SK-N-SH (cell line): ENCODE results near the gene CDK3. TPM values are rescaled to one million over a fixed set of nuclear protein-coding genes. Genes with fewer than 3 reads are reported as not detected.

Source experiments
- CTCF ChIA-PET: fragments of 300-600, 350-600 bp; formaldehyde crosslinking; extraction: SDS; loops from one replicate; lab custom pipeline; 2021; lab: Yijun Ruan, JAX
- POLR2A ChIA-PET: fragments of 350-600 bp; sonication (Branson Sonifier 250); formaldehyde crosslinking; extraction: SDS; loops from one replicate; lab custom pipeline; 2020; ENCODE audit warnings: antibody characterized with exemption, inconsistent platforms; lab: Yijun Ruan, JAX
- DNase-seq: peaks from one replicate; pipeline ENCODE4 v3.0.0; 2012
- H2AFZ ChIP-seq: fragments of 200-600 bp; sonication (generic); 2 replicates; pipeline ENCODE4 v1.8.1; 2016; ENCODE audit warnings: antibody characterized with exemption, mild to moderate bottlenecking, low read depth
- H3F3A ChIP-seq: fragments of 200-600 bp; sonication (generic); replicated peaks from 2 replicates; pipeline ENCODE3; 2016; ENCODE audit warnings: antibody characterized with exemption, mild to moderate bottlenecking; ENCODE audit not compliant: insufficient read depth
- H3K27ac ChIP-seq, 2 experiments: fragments of 200-500 bp in 1 of 2; fragments of 200-600 bp in 1 of 2; sonication (Bioruptor generic) in 1 of 2; sonication (generic), shearing (Covaris generic) in 1 of 2; 2 replicates each; pipeline versions ENCODE4 v1.5.1 to v1.6.1; 2014 to 2016; ENCODE audit warnings: low read depth in 2 of 2, inconsistent platforms in 1 of 2, low read length in 1 of 2, mild to moderate bottlenecking in 1 of 2, mixed read lengths in 1 of 2
- H3K27me3 ChIP-seq: fragments of 200-600 bp; sonication (generic), shearing (Covaris generic); 2 replicates; pipeline ENCODE4 v1.6.1; 2016; ENCODE audit warnings: mixed run types; ENCODE audit not compliant: insufficient read depth
- H3K36me3 ChIP-seq, 2 experiments: fragments of 200-500 bp in 1 of 2; fragments of 200-600 bp in 1 of 2; sonication (Bioruptor generic) in 1 of 2; sonication (generic) in 1 of 2; replicated peaks in 1 of 2; 2 replicates each; pipeline versions ENCODE3 to v1.5.1; 2014 to 2016; ENCODE audit warnings: low read length in 1 of 2, mild to moderate bottlenecking in 1 of 2; ENCODE audit not compliant: insufficient read depth in 2 of 2, control insufficient read depth in 1 of 2
- H3K4me1 ChIP-seq, 2 experiments: fragments of 200-500 bp in 1 of 2; fragments of 200-600 bp in 1 of 2; sonication (Bioruptor generic) in 1 of 2; sonication (generic), shearing (Covaris generic) in 1 of 2; 2 replicates each; pipeline versions ENCODE4 v1.5.1 to v1.6.1; 2014 to 2016; ENCODE audit warnings: low read depth in 1 of 2, low read length in 1 of 2, mixed run types in 1 of 2; ENCODE audit not compliant: insufficient read depth in 2 of 2, control insufficient read depth in 1 of 2
- H3K4me2 ChIP-seq: fragments of 200-600 bp; sonication (generic), shearing (Covaris generic); 2 replicates; pipeline ENCODE4 v1.6.1; 2017; ENCODE audit warnings: mixed run types
- H3K4me3 ChIP-seq, 2 experiments: fragments of 200-500 bp in 1 of 2; fragments of 200-600 bp in 1 of 2; sonication (Bioruptor generic) in 1 of 2; sonication (generic), shearing (Covaris generic) in 1 of 2; 2 replicates each; pipeline versions ENCODE4 v1.5.1 to v1.8.1; 2014 to 2016; ENCODE audit warnings: low read depth in 2 of 2, inconsistent platforms in 1 of 2, low read length in 1 of 2, mild to moderate bottlenecking in 1 of 2, mixed read lengths in 1 of 2, moderate library complexity in 1 of 2
- H3K79me2 ChIP-seq: fragments of 200-600 bp; sonication (generic); 2 replicates; pipeline ENCODE4 v1.8.1; 2017; ENCODE audit warnings: mild to moderate bottlenecking; ENCODE audit not compliant: insufficient read depth
- H3K9ac ChIP-seq: fragments of 200-600 bp; sonication (generic); 2 replicates; pipeline ENCODE4 v1.6.1; 2017; ENCODE audit warnings: mixed run types
- H3K9me2 ChIP-seq: fragments of 200-600 bp; sonication (generic); 2 replicates; pipeline ENCODE4 v1.6.1; 2017; ENCODE audit warnings: mixed run types
- H3K9me3 ChIP-seq: fragments of 200-600 bp; sonication (generic); 2 replicates; pipeline ENCODE4 v1.6.1; 2017; ENCODE audit warnings: mixed run types, mild to moderate bottlenecking, moderate library complexity
- H4K20me1 ChIP-seq: fragments of 200-600 bp; sonication (generic); 2 replicates; pipeline ENCODE4 v1.6.1; 2017; ENCODE audit warnings: mild to moderate bottlenecking, mixed run types; ENCODE audit not compliant: insufficient read depth
- SIN3A ChIP-seq: IDR thresholded peaks from 2 replicates; pipeline ENCODE4 v1.6.1; 2012; ENCODE audit warnings: low read depth, mild to moderate bottlenecking, low read length, moderate library complexity, borderline replicate concordance
- TCF12 ChIP-seq: IDR thresholded peaks from 2 replicates; pipeline ENCODE4 v1.4.0; 2012
- YY1 ChIP-seq: IDR thresholded peaks from 2 replicates; pipeline ENCODE4 v1.4.0; 2012; ENCODE audit warnings: low read depth, mild to moderate bottlenecking
- WGBS: methylation state at CpG from one replicate; pipeline ENCODE4 v1.1.6; 2017; ENCODE audit warnings: low lambda C conversion rate; 5-methylcytosine and 5-hydroxymethylcytosine counted together
- polyA plus RNA-seq, 3 experiments: library from polyadenylated mRNA; depleted of rRNA; stranded (reverse); fragments of >200 nt; gene quantifications; 2 replicates each; pipeline ENCODE4 v1.2.3, GENCODE V29; 2012
- TF ChIP-seq, protein P1 (sequence below): fragments of 200-600 bp; sonication (generic); IDR thresholded peaks from 2 replicates; pipeline ENCODE4 v1.6.1; 2017; ENCODE audit warnings: antibody characterized with exemption, mild to moderate bottlenecking, moderate library complexity

The CDK3 gene
- 14.6 and 22.1 TPM in 2 replicates for polyA plus RNA-seq (2012; rRNA removed)
- polyA plus RNA-seq (2012; cell fraction: cytosol; rRNA removed) = 2.8 and 4.4 TPM in 2 replicates
- 71.9 and 153 TPM in 2 replicates for polyA plus RNA-seq (2012; cell fraction: nucleus; rRNA removed)

DNA sequence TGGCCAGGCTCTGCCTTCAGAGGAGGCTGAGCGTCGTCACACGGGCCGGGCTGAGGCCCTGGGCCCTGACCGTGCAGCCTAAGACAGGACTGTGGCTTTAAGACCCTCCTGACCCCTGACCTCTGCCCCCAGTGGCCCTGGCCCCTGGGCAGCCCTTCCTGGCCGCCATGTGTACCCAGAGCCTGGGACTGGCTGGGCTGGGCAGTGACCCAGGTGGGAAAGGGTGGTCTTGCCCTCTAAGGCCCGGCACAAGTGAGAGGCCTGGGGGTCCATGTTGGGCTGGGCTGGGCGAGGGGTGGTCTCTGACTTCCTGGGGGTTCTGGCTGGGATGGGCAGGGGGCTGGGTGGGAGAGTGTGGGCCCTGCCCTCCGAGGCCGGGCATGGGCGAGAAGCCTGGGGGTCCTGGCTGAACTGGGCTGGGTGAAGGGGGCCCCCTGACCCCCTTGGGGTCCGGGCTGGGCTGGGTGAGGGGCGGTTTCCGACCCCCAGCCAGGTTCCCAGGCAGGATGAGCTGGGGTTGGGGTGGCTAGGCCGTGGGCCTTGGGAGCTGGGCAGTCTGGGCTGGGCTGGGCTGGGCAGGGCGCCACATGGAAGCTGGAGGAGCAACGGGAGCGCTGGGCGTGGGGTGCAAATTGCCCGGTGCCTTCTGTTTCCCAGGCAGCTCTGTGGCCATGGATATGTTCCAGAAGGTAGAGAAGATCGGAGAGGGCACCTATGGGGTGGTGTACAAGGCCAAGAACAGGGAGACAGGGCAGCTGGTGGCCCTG is at the start of gene CDK3:
TSS of gene CDK3 (plus strand) at position 101 of the 767 bp plus-strand sequence. CDS start at position 672, 571 bp downstream.
- Histone ChIP-seq H3K9me2 (no peaks in the 10 kb centered on the region), H3K79me2 (no peaks in the 10 kb centered on the region), H3K4me2 (no peak within 1 kb of the TSS), H3K4me1 (peaks cover 0 to 17% of the 10 kb centered on the region in 2 experiments; a peak in 2 of 4 replicates), H3F3A (peaks cover 22% of the 10 kb centered on the region), H3K27ac (no peak within 1 kb of the TSS; a peak in 1 of 4 replicates), H3K9ac (no peak within 1 kb of the TSS), H3K36me3 (no peaks in the 10 kb centered on the region), H3K9me3 (no peaks in the 10 kb centered on the region), H2AFZ (no peak within 1 kb of the TSS), H3K4me3 (no peak within 1 kb of the TSS; a peak in 1 of 4 replicates), H3K27me3 (no peaks in the 10 kb centered on the region), H4K20me1 (no peaks in the 10 kb centered on the region)
- ChIA-PET CTCF (interaction anchor here (0.6 to 10.2 kb wide), 47 partner anchors 11 to 384 kb away, joined by 3 to 231 read pairs (median 4); partner anchors contain the start of genes ACOX1, EXOC7, FBF1 and MRPL38), POLR2A (no interaction called here)
- 78% methylated on average over 12 of the region's 21 CpGs for WGBS
- no peak for TF ChIP-seq SIN3A
- TF ChIP-seq, protein P1, sequence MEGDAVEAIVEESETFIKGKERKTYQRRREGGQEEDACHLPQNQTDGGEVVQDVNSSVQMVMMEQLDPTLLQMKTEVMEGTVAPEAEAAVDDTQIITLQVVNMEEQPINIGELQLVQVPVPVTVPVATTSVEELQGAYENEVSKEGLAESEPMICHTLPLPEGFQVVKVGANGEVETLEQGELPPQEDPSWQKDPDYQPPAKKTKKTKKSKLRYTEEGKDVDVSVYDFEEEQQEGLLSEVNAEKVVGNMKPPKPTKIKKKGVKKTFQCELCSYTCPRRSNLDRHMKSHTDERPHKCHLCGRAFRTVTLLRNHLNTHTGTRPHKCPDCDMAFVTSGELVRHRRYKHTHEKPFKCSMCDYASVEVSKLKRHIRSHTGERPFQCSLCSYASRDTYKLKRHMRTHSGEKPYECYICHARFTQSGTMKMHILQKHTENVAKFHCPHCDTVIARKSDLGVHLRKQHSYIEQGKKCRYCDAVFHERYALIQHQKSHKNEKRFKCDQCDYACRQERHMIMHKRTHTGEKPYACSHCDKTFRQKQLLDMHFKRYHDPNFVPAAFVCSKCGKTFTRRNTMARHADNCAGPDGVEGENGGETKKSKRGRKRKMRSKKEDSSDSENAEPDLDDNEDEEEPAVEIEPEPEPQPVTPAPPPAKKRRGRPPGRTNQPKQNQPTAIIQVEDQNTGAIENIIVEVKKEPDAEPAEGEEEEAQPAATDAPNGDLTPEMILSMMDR = 0 out of 2 replicates have a peak, but pooled peaks have one; percentile 41
- no peak for DNase-seq

DNA sequence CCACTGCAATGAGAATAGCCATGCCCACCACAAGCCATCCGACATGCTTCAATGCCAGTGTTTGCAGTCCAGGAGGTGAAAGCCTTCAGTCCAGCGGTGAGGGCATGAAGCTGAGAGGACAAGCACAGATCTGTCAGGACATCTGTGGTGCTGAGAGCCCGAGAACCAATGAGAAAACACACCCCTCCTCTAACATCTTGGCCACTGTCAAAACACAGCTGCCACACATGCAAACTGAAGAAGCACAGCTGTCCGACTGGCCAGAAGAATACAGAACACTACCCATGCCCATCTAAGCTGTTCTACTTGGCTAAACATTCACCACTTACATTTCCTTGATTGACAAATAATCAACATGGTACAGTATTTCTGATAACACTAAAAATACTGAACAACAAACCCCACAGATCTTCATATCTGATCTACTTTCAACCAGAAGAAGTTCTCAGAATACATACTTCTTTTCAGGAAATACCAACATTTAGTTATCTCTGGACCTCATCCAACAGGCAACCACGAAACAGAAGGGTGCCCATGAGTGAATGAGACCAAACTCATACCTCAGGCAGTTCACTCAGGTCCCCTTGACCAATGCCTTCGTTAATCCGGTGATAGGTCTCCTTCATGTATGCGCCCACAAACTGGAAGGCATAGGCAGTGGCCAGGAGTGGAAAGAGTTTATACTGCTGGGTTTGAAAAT is 49.6 kb upstream of the CDK3 start:
- Histone ChIP-seq H2AFZ (no peak overlapping the region), H3K4me3 (no peak overlapping the region), H3K9me3 (no peaks in the 10 kb centered on the region), H3K27ac (peak overlapping the region in 1 of 2 experiments; percentile 3; a peak in 1 of 4 replicates)
- TF ChIP-seq, protein P1 = no peak
- peak; percentile 14; the same call in 1 of the 2 replicates for TF ChIP-seq TCF12
- no peak for TF ChIP-seq YY1
- TF ChIP-seq, all 33 proteins: peak for 1
- 90% methylated on average over 8 of the region's 8 CpGs for WGBS
- Histone ChIP-seq H3K4me1 (peaks cover 0 to 4% of the 10 kb centered on the region in 2 experiments; a peak in 1 of 4 replicates), H3K4me2 (no peak overlapping the region), H4K20me1 (no peaks in the 10 kb centered on the region), H3K27me3 (no peaks in the 10 kb centered on the region), H3K79me2 (no peaks in the 10 kb centered on the region), H3K9ac (no peak overlapping the region), H3K36me3 (peaks cover 62 to 86% of the 10 kb centered on the region in 2 experiments), H3K9me2 (no peaks in the 10 kb centered on the region), H3F3A (peaks cover 15% of the 10 kb centered on the region)
- DNase-seq = no peak
- ChIA-PET POLR2A (no interaction called here), CTCF (interaction anchor here (0.8 to 2.2 kb wide), 3 partner anchors 10 to 95 kb away, joined by 3 to 6 read pairs (median 3); partner anchors contain the start of genes FBF1 and WBP2)
